ENCODE results near the gene VIPR1.
"Not testable (repeated sequence)": the region's sequence is repeated elsewhere in the genome, so short reads cannot be mapped to it uniquely, and the experiment has no call there.

DNA sequence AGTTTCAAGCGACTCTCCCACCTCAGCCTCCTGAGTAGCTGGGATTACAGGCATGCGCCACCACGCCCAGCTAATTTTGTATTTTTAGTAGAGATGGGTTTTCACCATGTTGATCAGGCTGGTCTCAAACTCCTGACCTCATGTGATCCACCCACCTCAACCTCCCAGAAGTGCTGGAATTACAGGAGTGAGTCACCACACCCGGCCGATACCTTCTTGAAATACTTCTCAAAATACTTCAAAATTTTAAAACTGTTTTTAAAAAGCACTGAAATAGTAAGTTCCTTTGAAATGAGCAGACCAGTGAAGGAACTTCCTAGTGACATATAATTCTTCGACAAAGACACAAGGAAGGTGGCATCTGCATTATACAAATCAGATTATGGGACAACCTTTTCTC is 54.4 kb downstream of the VIPR1 start:
- TF ChIP-seq, protein P1, sequence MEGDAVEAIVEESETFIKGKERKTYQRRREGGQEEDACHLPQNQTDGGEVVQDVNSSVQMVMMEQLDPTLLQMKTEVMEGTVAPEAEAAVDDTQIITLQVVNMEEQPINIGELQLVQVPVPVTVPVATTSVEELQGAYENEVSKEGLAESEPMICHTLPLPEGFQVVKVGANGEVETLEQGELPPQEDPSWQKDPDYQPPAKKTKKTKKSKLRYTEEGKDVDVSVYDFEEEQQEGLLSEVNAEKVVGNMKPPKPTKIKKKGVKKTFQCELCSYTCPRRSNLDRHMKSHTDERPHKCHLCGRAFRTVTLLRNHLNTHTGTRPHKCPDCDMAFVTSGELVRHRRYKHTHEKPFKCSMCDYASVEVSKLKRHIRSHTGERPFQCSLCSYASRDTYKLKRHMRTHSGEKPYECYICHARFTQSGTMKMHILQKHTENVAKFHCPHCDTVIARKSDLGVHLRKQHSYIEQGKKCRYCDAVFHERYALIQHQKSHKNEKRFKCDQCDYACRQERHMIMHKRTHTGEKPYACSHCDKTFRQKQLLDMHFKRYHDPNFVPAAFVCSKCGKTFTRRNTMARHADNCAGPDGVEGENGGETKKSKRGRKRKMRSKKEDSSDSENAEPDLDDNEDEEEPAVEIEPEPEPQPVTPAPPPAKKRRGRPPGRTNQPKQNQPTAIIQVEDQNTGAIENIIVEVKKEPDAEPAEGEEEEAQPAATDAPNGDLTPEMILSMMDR (IDR thresholded peaks at IDR 0.05): not testable (repeated sequence)
- TF ChIP-seq POLR2A (IDR thresholded peaks at IDR 0.05): not testable (repeated sequence)

Data from thyroid gland (tissue), 4 donors.